Stimulated activated CD4-positive, alpha-beta T cell treated with anti-CD3 and anti-CD28 coated beads, Interleukin-2, amount 100 ng/mL, for 24 hours (primary cell): ENCODE data around the gene CHST10.
A peak's percentile ranks its signal among the peaks of the same experiment; 100 is the strongest.
"Not testable (repeated sequence)": the region's sequence is repeated elsewhere in the genome, so short reads cannot be mapped to it uniquely, and the experiment has no call there.

ENCODE experiments used
- DNase-seq, 2 donors: peaks; one replicate each; pipeline ENCODE4 v3.0.0-alpha.2; 2020

The CHST10 gene

DNA sequence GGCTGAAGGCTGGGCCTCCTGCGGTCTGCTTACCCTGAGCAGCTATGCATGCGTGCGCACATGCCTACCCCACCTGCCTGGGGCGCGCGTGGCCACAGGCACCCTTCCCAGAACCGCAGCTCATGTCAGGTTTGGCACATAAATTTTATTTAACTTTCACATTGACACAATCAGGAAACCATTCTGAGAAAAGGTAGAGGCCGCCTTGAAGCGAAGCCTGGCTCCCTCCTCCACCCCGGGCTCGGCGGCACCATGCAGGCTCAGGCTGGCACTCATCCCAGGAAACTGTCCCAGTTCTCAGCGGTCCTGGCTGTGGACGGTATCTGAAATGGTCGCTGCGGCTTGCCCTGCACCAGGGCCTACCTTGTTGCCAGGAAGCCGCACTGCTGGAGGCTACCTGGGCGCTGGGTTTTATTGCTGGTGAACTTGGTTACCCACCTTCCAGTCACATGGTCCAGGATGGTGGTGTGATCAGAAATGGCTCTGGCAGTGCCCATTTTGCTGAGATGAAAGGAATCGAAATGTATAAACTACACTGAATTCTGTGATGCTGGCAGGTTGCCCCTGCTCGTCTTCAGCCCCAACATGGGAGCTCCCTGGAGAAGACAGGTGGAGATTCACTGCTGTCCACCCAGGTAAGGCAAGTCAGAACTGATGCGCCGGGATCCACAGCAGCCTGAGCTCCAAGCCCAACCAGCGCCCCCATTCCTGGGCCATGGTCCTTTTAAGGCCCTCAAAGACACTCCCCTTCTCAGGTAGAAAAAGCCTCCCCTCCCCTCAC is 25.5 kb downstream of the CHST10 start:
- no peak for DNase-seq

- DNase-seq: no peak
These were observed 27.2 kb downstream of the CHST10 start for GRCh38 chr2:100390001-100390940.

DNA sequence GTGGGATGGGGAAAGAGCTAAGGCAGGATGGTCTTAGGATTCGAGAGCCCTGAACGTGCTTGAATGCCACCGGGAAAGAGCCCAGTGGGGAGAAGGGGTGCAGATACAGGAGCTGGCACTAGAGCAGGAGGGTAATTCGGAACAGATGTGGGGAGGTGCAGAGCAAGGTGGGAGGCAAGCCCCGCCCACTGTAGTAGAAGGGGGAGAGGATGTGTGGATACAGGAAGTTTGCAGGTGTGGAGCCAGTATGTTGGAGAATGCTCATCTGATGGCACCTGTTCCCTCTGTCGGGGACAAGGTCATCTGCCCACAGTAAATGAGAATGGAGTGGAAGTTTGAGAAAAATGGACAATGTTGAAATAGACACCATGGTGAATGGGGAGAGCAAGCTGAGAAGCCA is 28.8 kb downstream of the CHST10 start:
- no peak for DNase-seq

DNA sequence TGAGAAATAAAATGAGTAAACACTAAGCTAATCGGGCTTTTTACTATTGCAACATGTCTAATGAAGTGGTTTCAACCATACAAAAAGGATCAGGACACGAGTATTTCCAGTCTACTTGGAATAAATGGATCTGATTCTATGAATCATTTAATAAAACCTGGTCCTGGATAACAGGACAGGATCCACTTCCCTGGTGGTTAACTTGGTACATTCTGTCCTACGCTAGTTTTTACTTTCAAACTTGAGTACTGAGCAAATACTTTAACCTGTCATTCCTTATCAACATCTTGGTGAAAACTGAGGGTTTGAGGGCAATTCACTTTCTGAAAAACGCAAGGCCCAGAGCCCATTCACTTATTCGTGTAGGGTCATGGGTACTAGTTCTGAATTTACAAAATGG is 33.5 kb downstream of the CHST10 start:
- DNase-seq: no peak

- no peak for DNase-seq
These were observed 34.2 kb downstream of the CHST10 start for GRCh38 chr2:100383306-100383705.

GRCh38 chr2:100381240-100381639 is 36.2 kb downstream of the CHST10 start:
- DNase-seq: peak; percentile 79 to 84

DNA sequence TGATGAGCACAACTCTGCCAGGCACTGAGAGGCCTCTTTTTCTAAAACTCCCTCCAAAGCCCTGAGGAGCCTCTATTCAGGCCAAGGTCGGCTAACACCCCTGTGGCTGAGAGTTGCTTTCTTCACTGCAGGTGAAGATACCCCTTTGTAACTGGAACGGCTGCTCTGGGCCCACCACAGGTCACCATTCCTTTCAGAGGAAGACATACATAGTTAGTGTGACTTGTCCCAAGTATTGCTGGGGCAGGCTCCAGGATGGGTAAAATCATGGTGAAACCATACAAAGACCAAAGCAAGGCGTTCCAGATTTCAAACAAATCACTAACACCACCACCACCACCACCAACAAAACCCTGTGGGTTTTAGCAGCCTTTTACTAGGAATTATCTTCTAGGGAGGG is 36.8 kb downstream of the CHST10 start:
- DNase-seq: no peak

DNA sequence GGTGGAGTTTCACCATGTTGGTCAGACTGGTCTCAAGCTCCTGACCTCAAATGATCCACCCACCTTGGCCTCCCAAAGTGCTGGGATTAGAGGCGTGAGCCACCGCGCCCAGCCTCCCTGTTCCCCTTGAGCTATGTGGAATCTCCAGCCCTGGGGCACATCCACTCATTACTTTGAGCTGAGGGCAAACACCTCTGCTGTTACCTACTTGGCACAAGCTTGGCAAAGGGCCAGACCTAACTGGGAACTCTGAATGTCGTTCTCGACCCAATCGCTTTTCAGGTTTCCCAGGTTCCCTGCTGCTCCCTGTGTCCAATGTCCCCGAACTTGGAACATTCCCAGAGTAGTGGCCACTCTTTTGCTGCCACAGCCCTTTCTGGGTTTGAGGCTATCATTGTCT is 40.6 kb downstream of the CHST10 start:
- DNase-seq: no peak

GRCh38 chr2:100367163-100367562 is 50.3 kb downstream of the CHST10 start:
- no peak for DNase-seq

DNA sequence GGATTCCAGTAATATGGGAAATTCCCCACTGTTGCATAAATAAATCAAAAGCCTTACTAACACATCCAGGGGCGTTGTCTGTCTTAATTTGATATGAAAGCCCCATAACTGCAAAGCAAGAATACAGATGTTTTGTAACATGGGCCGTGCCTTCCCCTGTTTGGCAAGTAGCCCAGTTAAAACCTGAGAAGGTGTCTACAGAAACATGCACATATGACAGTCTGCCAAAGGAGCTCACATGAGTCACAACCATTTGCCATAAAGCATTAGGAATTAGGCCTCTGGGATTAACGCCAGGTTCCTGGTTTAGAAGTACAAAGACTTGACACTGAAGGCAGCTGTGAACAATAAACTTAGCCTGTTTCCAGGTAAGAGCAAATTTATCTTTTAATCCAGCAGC is 52.0 kb downstream of the CHST10 start:
- no peak for DNase-seq

- DNase-seq: not testable (repeated sequence)
These were observed 55.2 kb downstream of the CHST10 start for GRCh38 chr2:100362269-100362668.

- DNase-seq: no peak
These were observed 57.9 kb downstream of the CHST10 start for GRCh38 chr2:100359576-100359975.

- DNase-seq: no peak
These were observed 58.9 kb downstream of the CHST10 start for GRCh38 chr2:100358554-100358953.

DNA sequence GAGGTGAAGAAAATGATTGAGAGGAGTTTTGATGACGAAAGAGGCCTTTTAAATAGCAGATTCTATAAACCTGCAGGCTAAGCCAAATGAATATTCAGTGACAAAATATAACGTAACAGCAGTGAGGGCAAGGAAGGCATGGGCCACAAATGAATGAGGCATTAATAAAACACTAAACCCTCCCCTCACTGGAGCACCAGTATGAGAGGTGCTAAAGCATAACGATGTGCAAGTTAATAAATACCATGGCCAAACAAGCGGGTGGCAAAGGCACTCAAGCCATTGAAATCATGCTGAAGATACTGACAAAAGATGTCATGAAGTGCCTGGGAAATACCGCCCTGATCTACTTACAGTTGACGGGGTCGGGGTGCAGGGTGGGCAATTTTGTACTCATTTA is 64.9 kb downstream of the CHST10 start:
- DNase-seq: no peak

- DNase-seq: no peak
These were observed 66.7 kb downstream of the CHST10 start for GRCh38 chr2:100350661-100351185.

DNA sequence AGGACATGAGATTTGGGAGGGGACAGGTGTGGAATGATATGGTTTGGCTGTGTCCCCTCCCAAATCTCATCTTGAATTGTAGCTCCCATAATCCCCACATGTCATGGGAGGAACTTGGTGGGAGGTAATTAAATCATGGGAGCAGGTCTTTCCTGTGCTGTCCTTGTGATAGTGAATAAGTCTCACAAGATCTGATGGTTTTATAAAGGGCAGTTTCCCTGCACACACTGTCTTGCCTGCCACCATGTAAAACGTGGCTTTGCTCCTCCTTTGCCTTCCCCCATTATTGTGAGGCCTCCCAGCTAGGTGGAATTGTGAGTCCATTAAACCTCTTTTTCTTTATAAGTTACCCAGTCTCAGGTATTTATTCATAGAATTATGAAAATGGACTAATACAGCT is 72.3 kb downstream of the CHST10 start:
- DNase-seq: not testable (repeated sequence)

DNA sequence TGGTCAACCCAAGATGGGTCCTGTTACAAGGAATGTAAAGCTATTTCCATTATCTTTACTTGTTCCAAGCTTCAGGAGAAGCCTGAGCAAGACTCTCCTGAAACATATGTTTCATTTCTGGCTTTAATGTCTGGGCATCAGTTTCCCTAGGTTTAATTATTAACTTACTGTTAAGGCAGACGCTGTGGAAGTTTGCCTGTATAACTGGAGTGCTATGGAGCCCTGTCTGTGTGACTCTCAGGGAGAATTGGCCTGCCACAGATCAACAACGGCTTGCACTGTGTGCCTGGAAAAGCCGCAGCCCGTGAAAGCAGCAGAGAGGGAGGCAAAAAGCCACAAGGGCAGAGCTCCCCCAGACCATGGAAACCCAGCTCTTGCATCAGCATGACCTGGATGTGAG is 73.0 kb downstream of the CHST10 start:
- no peak for DNase-seq

DNA sequence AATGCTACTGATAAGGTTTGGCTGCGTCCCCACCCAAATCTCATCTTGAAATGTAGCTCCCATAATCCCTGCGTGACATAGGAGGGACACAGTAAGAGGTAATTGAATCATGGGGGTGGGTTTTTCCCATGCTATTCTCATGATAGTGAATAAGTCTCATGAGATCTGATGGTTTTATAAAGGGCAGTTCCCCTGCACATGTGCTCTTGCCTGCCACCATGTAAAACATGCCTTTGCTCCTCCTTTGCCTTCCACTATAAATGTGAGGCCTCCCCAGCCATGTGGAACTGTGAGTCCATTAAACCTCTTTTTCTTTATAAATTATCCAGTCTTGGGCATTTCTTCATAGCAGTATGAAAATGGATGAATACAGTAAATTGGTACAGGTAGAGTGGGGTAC is 75.0 kb downstream of the CHST10 start:
- DNase-seq: not testable (repeated sequence)
